Body of pancreas (tissue), 4 donors: Measurements from ENCODE around the gene COMMD1.

Experiments
- CTCF ChIP-seq, 7 experiments: fragments of 450-650 bp in 4 of 7; fragments of 200-600 bp in 3 of 7; sonication (generic) in 3 of 7; IDR thresholded peaks; one replicate each; pipeline ENCODE4 v1.5.1; 2016 to 2019; ENCODE audit warnings: antibody characterized with exemption in 7 of 7
- POLR2A ChIP-seq, 3 donors: fragments of 450-650 bp; IDR thresholded peaks; one replicate each; pipeline ENCODE4 v1.6.1; 2016; ENCODE audit warnings: antibody characterized with exemption in 3 of 3, mild to moderate bottlenecking in 2 of 3

- TF ChIP-seq CTCF (IDR thresholded peaks at IDR 0.05) (no peak), POLR2A (IDR thresholded peaks at IDR 0.05) (no peak)
Measured at GRCh38 chr2:61959381-61960293, 54.2 kb downstream of the COMMD1 start.
